Upper lobe of right lung (tissue), 1 donor: ENCODE results near the gene MCM10. TPM values are rescaled to one million over a fixed set of nuclear protein-coding genes. Genes with fewer than 3 reads are reported as not detected.

Experiments
- ATAC-seq: fragments of 200-7000 bp; cut with Tn5 transposase; one replicate; pipeline ENCODE4 v1.9.1; 2020; ENCODE audit warnings: mild to moderate bottlenecking, moderate library complexity
- DNase-seq: peaks from one replicate; pipeline ENCODE4 v3.0.0-alpha.2; 2020
- H3K27ac ChIP-seq: fragments of 200-600 bp; one replicate; pipeline ENCODE4 v1.8.0; 2022
- H3K27me3 ChIP-seq: fragments of 200-600 bp; one replicate; pipeline ENCODE4 v1.8.0; 2022; ENCODE audit warnings: mild to moderate bottlenecking
- H3K36me3 ChIP-seq: fragments of 200-600 bp; one replicate; pipeline ENCODE4 v1.8.0; 2022
- H3K4me1 ChIP-seq: fragments of 200-600 bp; one replicate; pipeline ENCODE4 v1.8.0; 2022
- H3K4me3 ChIP-seq: fragments of 200-600 bp; one replicate; pipeline ENCODE4 v1.8.0; 2022; ENCODE audit warnings: mild to moderate bottlenecking
- H3K9me3 ChIP-seq: fragments of 200-600 bp; one replicate; pipeline ENCODE4 v1.8.0; 2022
- intact Hi-C: fragments of 100-400 bp; cut with DNase I; formaldehyde crosslinking; loops from one replicate; pipeline ENCODE4 v1.11.0; 2022
- total RNA-seq: library from RNA; stranded (reverse); fragmentation: NEBNext Ultra II Directional; extraction: Animal tissue kit (Norgen Biotek cat#: 25700); gene quantifications from one replicate; pipeline ENCODE4 v1.2.1, GENCODE V29; 2021
- TF ChIP-seq, protein P1 (sequence below): fragments of 200-600 bp; IDR thresholded peaks from one replicate; pipeline ENCODE4 v1.8.0; 2022; ENCODE audit warnings: antibody characterized with exemption
- donor health status: DM: no; HTN: yes; CAD: no; lungs with severe emphysema.

MCM10 gene
- total RNA-seq, 1 donor from 2014 or later: 0.78 TPM

DNA sequence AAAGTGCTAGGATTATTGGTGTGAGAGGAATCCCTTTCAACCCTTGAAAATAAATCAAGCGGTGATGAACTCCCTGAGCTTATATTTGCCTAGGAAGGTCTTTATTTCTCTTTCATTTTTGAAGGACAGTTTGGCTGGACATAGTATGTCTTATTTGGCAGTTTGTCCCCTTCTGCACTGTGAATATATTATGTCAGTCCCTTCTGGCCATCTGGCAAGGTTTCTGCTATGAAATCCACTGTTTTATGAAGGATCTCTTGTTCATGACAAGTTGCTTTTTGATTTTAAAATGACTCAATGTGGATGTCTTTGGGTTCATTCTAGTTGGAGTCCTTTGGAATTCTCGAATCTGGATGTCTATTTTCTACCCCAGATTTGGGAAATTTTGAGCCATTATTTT, 21.7 kb upstream of the MCM10 start:
- Histone ChIP-seq H3K4me3 (no peak overlapping the region), H3K36me3 (peaks cover 43% of the 10 kb centered on the region), H3K4me1 (no peaks in the 10 kb centered on the region), H3K27me3 (no peaks in the 10 kb centered on the region), H3K9me3 (no peaks in the 10 kb centered on the region), H3K27ac (no peak overlapping the region)
- no peak for DNase-seq
- no peak for ATAC-seq
- TF ChIP-seq, protein P1, sequence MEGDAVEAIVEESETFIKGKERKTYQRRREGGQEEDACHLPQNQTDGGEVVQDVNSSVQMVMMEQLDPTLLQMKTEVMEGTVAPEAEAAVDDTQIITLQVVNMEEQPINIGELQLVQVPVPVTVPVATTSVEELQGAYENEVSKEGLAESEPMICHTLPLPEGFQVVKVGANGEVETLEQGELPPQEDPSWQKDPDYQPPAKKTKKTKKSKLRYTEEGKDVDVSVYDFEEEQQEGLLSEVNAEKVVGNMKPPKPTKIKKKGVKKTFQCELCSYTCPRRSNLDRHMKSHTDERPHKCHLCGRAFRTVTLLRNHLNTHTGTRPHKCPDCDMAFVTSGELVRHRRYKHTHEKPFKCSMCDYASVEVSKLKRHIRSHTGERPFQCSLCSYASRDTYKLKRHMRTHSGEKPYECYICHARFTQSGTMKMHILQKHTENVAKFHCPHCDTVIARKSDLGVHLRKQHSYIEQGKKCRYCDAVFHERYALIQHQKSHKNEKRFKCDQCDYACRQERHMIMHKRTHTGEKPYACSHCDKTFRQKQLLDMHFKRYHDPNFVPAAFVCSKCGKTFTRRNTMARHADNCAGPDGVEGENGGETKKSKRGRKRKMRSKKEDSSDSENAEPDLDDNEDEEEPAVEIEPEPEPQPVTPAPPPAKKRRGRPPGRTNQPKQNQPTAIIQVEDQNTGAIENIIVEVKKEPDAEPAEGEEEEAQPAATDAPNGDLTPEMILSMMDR: no peak
- intact Hi-C loops: no loop called here

DNA sequence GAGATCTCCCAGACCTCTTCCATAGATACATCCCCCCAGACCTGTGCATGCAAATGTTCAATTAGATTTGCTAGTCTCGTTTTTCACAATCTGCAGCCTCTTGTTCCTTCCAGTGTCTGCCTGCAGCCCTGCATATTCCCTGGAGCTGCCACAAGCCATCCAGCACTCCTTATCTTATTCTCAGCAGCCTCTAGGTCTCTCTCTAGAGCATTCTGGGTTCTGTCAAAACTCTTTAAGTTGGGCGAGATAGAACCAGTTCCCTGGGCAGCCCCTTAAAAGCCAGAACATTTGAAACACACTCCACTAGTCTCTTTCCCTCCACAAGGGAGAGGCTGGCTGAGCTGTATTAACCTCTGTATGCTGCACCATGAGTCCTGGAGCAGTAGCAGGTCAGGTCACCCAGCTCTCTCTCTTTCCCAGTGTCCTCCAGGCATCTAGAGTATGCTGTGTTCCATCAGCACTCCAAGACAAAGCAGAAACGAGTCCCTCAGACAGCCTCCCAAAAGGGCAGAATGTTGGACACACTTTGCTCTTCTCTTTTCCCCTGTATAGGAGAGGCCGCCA, 20.6 kb upstream of the MCM10 start:
- H3K27ac ChIP-seq: no peak overlapping the region
- H3K4me1 ChIP-seq: no peaks in the 10 kb centered on the region
- intact Hi-C loops: no loop called here
- DNase-seq (no peak), ATAC-seq (no peak)
- H3K36me3 ChIP-seq: peaks cover 33% of the 10 kb centered on the region
- H3K9me3 ChIP-seq: no peaks in the 10 kb centered on the region
- no peaks in the 10 kb centered on the region for H3K27me3 ChIP-seq
- no peak overlapping the region for H3K4me3 ChIP-seq
- TF ChIP-seq, protein P1: no peak

DNA sequence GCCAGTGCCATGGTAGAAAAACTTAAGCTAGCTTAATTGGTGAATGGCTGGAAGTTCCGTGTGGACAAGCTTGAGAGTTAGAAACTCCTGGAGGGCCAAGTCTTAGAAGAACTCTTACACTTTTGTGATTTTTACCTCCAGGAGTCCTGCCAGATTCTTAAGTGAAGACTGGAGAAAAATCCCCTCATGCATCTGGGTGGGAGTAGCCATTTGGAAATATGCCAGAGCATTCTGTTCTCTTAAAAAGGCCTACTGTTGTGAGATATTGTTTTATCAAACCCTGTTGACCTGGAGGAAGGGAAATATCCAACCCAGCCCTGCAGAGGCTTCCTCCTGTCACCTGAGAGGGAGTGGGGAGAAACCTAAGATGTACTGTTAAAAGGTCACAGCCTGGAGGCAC, 17.6 kb upstream of the MCM10 start:
- H3K4me1 ChIP-seq: no peaks in the 10 kb centered on the region
- ATAC-seq (no peak), DNase-seq (no peak)
- no peaks in the 10 kb centered on the region for H3K9me3 ChIP-seq
- H3K36me3 ChIP-seq: peaks cover 3% of the 10 kb centered on the region
- no peak overlapping the region for H3K4me3 ChIP-seq
- TF ChIP-seq, protein P1: no peak
- intact Hi-C loops: no loop called here
- H3K27ac ChIP-seq: no peak overlapping the region
- no peaks in the 10 kb centered on the region for H3K27me3 ChIP-seq

DNA sequence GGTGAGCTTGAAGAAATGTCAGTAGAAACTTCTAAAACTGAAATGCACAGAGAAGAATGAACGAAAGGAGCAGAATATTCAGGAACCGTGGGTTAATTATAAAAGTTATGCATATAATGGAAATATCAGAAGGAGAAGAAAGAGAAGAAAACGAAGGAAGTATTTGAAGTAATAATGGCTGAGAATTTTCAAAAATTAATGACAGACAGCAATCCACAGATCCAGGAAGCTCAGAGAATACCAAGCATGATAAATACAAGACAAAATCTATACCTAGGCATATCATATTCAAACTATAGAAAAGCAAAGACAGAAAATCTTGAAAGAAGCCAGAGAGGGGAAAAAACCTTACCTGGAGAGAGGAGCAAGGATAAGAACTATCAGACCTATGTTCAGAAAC, 16.5 kb upstream of the MCM10 start:
- ATAC-seq: no peak
- Histone ChIP-seq H3K27me3 (no peaks in the 10 kb centered on the region), H3K9me3 (no peaks in the 10 kb centered on the region), H3K4me1 (no peaks in the 10 kb centered on the region), H3K27ac (no peak overlapping the region), H3K4me3 (no peak overlapping the region), H3K36me3 (no peaks in the 10 kb centered on the region)
- intact Hi-C loops: no loop called here
- no peak for DNase-seq
- TF ChIP-seq, protein P1: no peak

DNA sequence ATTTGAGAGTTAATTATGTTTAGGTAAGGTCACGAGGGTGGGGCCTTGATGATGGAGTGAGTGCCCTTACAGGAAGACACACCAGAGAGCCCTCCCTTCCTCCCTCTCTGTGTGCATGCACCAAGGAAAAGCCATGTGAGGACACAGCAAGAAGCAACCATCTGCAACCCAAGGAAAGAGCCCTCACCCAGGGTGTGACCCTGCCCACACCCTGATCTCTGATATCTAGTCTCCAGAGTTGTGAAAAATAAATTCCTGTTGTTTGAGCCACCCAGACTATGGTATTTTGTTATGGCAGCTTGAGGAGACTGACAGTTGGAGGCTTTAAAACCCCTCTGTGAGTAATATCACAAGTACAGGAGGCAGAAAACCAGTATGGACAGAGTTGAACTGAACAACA, 15.0 kb upstream of the MCM10 start:
- no peaks in the 10 kb centered on the region for H3K9me3 ChIP-seq
- ATAC-seq: no peak
- H3K4me3 ChIP-seq: no peak overlapping the region
- DNase-seq: no peak
- no peaks in the 10 kb centered on the region for H3K36me3 ChIP-seq
- H3K27ac ChIP-seq: no peak overlapping the region
- H3K27me3 ChIP-seq: no peaks in the 10 kb centered on the region
- H3K4me1 ChIP-seq: no peaks in the 10 kb centered on the region
- intact Hi-C loops: no loop called here
- TF ChIP-seq, protein P1: no peak

DNA sequence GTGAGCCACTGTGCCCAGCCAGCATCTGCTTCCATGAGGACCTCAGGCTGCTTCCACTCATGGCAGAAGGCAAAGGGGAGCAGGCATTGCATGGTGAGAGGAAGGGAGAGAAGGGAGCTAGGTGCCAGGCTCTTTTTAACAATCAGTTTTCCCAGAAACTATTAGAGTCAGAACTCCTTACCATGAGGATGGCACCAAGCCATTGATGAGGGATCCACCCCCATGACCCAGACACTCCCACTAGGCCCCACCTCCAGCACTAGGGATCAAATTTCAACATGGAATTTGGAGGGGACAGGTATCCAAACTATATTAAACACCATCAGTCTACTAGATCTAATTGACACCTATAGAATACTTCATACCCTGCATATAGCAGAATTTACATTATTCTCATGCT, 14.2 kb upstream of the MCM10 start:
- no peaks in the 10 kb centered on the region for H3K36me3 ChIP-seq
- intact Hi-C loops: no loop called here
- H3K27ac ChIP-seq: no peak overlapping the region
- H3K4me3 ChIP-seq: no peak overlapping the region
- no peaks in the 10 kb centered on the region for H3K27me3 ChIP-seq
- no peak for DNase-seq
- no peaks in the 10 kb centered on the region for H3K9me3 ChIP-seq
- no peak for ATAC-seq
- TF ChIP-seq, protein P1: no peak
- no peaks in the 10 kb centered on the region for H3K4me1 ChIP-seq
